ENCODE data around the gene HSPE1. TPM values are rescaled to one million over a fixed set of nuclear protein-coding genes. Genes with fewer than 3 reads are reported as not detected.
A peak's percentile ranks its signal among the peaks of the same experiment; 100 is the strongest.

HSPE1 gene
- total RNA-seq, 1 donor from 2014 or later = 349 TPM

GRCh38 chr2:197513915-197514314 lies 13.7 kb downstream of the HSPE1 start:
- no peak for TF ChIP-seq CTCF (conservative IDR thresholded peaks at IDR 0.05; ENCODE audit: low read depth, low read length)
- no peak overlapping the region for H3K4me3 ChIP-seq (ENCODE audit: low read depth, low read length)
- DNase-seq (ENCODE audit: low read depth) = no peak

DNA sequence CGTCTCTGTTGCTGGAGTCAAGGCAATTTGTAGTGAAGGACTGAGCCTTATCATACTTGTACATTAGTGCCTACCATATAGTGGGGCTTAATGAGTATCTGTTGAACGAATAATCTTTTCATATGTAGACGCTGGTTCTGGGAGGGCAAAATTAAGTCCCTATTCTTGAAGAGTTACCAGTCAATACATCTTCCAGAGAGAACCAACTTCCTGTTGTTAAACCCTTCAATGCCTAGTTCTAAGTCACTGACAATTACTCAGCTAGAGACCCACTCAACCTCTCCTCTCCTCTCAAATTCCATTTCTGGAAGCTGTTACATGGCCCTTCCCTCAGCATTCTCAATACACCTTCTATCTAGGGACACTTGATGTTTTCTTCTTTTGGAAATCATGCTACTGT lies 14.6 kb downstream of the HSPE1 start:
- no peak for DNase-seq (ENCODE audit: low read depth)
- no peak for TF ChIP-seq CTCF (conservative IDR thresholded peaks at IDR 0.05; ENCODE audit: low read depth, low read length)
- peak overlapping the region; percentile 66 for H3K4me3 ChIP-seq (ENCODE audit: low read depth, low read length)

- peak overlapping the region; percentile 66 for H3K4me3 ChIP-seq (ENCODE audit: low read depth, low read length)
- TF ChIP-seq CTCF (conservative IDR thresholded peaks at IDR 0.05; ENCODE audit: low read depth, low read length) = no peak
- no peak for DNase-seq (ENCODE audit: low read depth)
Observed at GRCh38 chr2:197515315-197515738, 15.1 kb downstream of the HSPE1 start.

- peak within 1 kb of the TSS; percentile 66 for H3K4me3 ChIP-seq (ENCODE audit: low read depth, low read length)
- no peak for DNase-seq (ENCODE audit: low read depth)
- TF ChIP-seq CTCF (conservative IDR thresholded peaks at IDR 0.05; ENCODE audit: low read depth, low read length) = no peak
Observed at GRCh38 chr2:197515739-197516392, 15.7 kb downstream of the HSPE1 start, which contains the start of gene MOB4. TSS of gene MOB4 (plus strand) at chr2:197516066. CDS start at chr2:197516087, 21 bp downstream.

DNA sequence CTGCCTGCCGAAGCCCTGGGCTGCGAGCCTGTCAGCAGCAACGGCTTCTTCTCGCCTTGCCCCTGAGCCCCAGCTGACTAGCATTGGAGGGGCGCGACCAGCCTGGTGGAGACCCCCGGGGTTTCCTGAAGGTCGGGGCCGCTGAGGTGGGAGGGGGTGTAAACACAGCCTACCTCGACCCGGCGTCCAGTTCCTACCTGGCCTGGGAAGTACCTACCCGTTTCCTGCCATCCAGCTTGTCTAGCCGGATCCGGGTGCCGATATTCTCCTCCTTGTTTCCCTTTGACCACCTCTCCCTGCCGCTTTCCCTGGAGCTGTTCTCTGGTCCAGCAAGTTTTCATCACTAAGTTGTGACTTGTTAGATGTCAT lies 16.2 kb downstream of the HSPE1 start:
- no peak for DNase-seq (ENCODE audit: low read depth)
- no peak for TF ChIP-seq CTCF (conservative IDR thresholded peaks at IDR 0.05; ENCODE audit: low read depth, low read length)
- peak overlapping the region; percentile 66 for H3K4me3 ChIP-seq (ENCODE audit: low read depth, low read length)

DNA sequence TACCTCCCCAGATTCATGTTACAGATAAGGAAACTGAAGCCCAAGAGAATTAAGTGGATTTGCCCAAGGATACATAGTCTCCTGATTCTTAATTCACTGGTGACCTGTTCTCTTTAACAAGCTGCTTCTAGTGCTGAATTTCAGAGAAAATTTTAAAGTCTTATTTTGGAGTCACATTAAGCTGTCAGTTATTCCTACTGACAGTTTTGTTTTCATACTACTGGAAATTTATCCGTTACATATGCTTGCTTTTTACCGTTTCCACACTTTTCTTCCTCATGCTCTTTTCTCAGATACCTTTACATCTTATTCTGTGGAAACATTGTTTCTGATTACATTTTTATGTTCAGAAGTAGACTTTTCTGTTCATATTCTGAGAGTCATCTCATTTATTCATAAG lies 17.0 kb downstream of the HSPE1 start:
- H3K4me3 ChIP-seq (ENCODE audit: low read depth, low read length) = peak overlapping the region; percentile 66
- DNase-seq (ENCODE audit: low read depth) = no peak
- no peak for TF ChIP-seq CTCF (conservative IDR thresholded peaks at IDR 0.05; ENCODE audit: low read depth, low read length)

DNA sequence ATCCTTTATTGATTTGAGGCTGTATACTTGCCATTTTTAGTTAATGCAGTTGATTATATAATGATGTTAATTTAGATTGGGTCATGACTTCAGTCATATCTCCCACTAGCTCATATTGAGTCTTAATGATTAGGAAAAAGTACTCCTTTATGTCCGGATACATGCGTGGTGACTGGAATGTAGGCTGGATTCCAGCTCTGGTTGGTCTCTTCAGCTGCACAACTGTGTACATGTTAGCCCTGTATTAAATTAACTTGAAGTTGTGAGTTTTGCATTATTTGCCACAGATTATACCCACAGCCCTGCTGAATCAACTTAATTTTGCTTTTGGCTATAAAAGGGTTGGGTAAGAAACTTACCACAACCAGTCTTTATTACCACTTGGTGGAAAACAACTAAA lies 38.2 kb downstream of the HSPE1 start:
- TF ChIP-seq CTCF (conservative IDR thresholded peaks at IDR 0.05; ENCODE audit: low read depth, low read length) = no peak
- H3K4me3 ChIP-seq (ENCODE audit: low read depth, low read length) = no peak overlapping the region
- DNase-seq (ENCODE audit: low read depth) = no peak

All from epithelial cell of proximal tubule (primary cell).